GM10248 (cell line): Measurements from ENCODE around the gene RANBP9.

Experiments used
- CTCF ChIA-PET: fragments of 300-600 bp; sonication (Branson Sonifier 250); formaldehyde crosslinking; extraction: SDS; loops from one replicate; lab custom pipeline; 2021; ENCODE audit warnings: antibody characterized with exemption; lab: Yijun Ruan, JAX
- POLR2A ChIA-PET: fragments of 350-650 bp; sonication (Branson Sonifier 250); formaldehyde crosslinking; extraction: SDS; loops from one replicate; lab custom pipeline; 2020; ENCODE audit warnings: antibody characterized with exemption; lab: Yijun Ruan, JAX
- DNase-seq: peaks from one replicate; pipeline ENCODE4 v3.0.0; 2012; ENCODE audit errors: extremely low spot score
- TF ChIP-seq, protein P1 (sequence below): IDR thresholded peaks from 2 replicates; pipeline ENCODE4 v1.5.1; 2012; ENCODE audit warnings: mild to moderate bottlenecking, low read depth; ENCODE audit errors: extremely low read depth, missing control alignments, control extremely low read depth

The RANBP9 gene

DNA sequence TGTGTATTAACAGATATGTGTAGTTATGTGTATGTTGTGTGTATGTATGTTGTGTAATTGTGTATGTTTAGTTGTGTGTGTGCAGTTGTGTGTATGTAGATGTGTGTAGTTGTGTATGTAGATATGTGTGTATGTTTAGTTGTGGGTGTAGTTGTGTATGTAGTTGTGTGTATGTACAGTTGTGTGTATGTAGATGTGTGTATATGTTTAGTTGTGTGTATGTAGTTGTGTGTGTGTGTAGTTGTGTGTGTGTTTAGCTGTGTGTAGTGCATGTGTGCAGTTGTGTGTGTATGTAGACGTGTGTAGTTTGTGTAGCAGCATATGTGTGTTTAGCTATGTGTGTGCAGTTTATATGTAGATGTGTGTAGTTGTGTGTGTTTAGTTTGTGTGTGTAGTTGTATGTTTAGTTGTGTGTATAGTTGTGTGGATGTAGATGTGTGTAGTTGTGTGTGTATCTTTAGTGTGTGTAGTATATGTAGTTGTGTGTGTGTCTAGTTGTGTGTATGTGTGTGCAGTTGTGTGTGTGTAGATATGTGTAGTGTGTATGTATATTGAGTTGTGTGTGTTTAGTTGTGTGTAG, 121.0 kb downstream of the RANBP9 start:
- no peak for DNase-seq
- POLR2A ChIA-PET: no interaction called here
- CTCF ChIA-PET: interaction anchor here (0.9 to 5.3 kb wide), 4 partner anchors 15 to 42 kb away, joined by 3 to 45 read pairs (median 3); partner anchors contain the start of gene SIRT5

DNA sequence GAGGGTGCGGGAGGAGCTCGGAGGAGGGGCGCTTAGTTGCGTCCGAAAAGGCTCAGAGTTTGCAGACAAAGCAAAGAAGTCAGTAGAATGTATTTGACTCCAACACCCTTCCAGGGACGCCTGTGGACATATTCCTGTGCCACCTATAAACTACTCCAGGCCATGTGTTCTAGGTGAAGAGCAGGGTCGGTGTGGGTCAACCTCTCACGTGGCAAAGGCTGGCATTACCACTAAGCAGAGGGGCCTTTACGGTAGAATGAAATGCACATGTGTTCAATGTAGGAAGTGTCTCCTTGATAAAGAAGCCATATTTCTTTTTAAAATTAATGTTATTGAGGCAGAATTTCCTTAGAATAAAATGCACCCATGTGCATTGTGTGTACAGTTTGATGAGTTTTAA, 121.8 kb downstream of the RANBP9 start:
- ChIA-PET POLR2A (no interaction called here), CTCF (interaction anchor here (0.9 to 1.9 kb wide), 2 partner anchors 15 to 20 kb away, joined by 3 to 7 read pairs; partner anchors contain the start of gene SIRT5)
- TF ChIP-seq, protein P1, sequence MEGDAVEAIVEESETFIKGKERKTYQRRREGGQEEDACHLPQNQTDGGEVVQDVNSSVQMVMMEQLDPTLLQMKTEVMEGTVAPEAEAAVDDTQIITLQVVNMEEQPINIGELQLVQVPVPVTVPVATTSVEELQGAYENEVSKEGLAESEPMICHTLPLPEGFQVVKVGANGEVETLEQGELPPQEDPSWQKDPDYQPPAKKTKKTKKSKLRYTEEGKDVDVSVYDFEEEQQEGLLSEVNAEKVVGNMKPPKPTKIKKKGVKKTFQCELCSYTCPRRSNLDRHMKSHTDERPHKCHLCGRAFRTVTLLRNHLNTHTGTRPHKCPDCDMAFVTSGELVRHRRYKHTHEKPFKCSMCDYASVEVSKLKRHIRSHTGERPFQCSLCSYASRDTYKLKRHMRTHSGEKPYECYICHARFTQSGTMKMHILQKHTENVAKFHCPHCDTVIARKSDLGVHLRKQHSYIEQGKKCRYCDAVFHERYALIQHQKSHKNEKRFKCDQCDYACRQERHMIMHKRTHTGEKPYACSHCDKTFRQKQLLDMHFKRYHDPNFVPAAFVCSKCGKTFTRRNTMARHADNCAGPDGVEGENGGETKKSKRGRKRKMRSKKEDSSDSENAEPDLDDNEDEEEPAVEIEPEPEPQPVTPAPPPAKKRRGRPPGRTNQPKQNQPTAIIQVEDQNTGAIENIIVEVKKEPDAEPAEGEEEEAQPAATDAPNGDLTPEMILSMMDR: no peak
- DNase-seq: no peak

More for the DNA sequence above, 121.0 kb downstream of the RANBP9 start:
- TF ChIP-seq, protein P1: no peak

DNA sequence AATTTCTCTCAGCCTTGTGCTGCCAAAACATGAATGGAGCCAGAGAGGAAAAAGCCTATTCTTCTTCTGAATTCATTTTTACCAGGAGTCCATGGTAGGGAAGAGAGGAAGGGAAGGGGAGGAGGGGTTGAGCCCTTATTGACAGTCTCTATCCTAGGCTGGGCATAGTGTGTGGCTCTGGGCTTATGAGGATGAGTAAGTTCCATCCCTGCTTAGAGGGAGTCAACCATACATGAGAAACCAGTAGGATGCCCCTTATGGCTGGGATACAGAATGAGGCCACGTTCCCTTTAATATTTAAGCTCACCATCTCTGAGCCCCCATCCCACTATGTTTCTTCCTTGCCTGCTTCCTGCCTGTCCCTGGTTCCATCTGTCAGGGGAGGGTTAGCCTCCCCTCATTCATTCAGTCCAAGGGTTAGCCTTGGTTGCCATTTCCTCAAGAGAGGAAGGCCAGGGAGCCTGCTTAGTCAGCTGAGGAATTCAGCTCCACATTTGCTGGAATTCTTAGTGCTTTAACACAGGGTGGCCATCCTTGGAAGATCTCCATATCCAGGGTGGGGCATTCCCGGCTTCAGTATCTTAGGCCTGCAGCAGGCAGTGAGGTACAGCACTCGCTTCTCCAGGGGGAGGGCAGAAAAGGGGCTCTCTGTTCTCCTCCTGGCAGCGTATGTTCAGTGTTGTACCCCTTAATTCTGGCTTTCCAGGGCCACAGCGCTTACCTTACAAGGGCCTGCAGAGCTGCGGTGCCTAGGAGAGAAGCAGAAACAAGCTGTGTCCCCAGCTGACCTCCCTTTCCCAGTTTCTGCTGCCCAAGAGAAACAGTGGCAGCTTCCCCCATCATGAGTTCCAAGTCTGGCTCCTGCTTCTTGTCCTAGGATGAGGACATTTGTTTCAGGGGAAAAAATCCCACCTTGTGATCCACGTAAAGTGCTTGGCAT, 124.8 kb downstream of the RANBP9 start:
- DNase-seq: no peak
- TF ChIP-seq, protein P1: no peak
- ChIA-PET CTCF (interaction anchor here (1.1 to 2.7 kb wide), 3 partner anchors 8 to 29 kb away, joined by 3 to 19 read pairs (median 4); partner anchors contain the start of gene SIRT5), POLR2A (no interaction called here)

DNA sequence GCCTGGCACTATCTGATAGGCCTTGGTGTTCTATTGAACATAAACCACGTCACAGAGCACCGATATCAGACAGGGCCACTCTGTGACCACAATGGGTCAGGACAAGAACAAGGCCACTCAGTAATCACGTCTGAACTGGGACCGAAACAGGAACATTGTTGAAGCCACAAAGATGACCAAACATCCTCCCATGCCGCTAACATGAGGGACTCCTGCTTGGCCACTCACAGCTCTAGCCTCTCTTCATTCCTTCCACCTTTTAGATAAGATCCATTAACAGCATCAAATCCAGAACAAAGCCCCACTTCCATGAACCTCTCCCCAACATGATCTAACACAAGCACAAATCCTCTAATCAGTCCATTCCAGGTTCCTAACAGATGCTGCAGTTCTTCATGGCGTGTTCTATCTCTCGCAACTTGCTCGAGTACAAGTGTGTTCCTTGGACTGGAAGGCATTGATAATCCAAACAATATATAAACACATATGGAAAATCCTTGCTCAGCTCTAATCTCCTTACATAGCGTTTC, 129.9 kb downstream of the RANBP9 start:
- ChIA-PET POLR2A (no interaction called here), CTCF (interaction anchor here (2.1 kb wide), 1 partner anchor 13 kb away, joined by 6 read pairs; no protein-coding TSS in a partner anchor)
- TF ChIP-seq, protein P1: no peak
- DNase-seq: no peak

DNA sequence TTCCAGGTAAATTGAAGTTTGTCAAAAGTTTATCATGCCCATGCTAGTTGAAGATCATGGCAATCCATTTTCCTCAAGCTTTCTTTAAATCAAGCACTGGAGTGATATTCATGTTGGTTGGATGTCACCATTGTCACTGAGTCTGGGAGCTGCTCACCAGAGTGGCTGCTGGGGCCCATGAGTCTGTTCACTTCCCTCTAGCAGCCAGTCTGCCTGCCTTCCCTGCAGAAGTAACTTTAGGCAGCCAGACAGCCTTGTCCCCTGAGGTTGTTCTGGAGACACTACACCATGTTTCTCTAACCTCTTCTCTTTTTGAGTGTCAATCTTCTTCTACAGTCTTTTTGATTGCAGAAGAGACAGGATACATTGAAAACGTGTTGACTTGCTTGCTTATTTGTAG, 131.7 kb downstream of the RANBP9 start:
- CTCF ChIA-PET: interaction anchor here (1.2 kb wide), 1 partner anchor 35 kb away, joined by 3 read pairs; the partner anchor contains the start of gene NOL7
- DNase-seq: no peak
- TF ChIP-seq, protein P1: no peak
- POLR2A ChIA-PET: no interaction called here

DNA sequence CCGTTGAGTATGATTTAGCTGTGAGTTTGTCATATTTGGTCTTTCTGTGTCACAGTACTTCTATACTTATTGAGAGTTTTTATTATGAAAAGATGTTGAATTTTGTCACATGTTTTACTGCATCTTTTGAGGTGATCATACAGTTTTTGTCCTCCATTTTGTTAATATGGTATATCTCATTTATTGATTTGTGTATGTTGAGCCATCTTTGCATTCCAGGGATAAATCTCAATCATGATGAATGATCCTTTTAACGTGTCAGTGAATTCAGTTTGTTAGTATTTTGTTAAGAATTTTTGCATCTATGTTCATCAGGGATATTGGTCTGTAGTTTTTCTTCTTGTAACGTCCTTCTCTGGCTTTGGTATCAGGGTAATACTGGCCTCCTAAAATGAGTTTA, 133.7 kb downstream of the RANBP9 start:
- TF ChIP-seq, protein P1: no peak
- CTCF ChIA-PET: no interaction called here
- POLR2A ChIA-PET: no interaction called here
- DNase-seq: no peak
